AG09309 (cell line): ENCODE data around the gene TTLL1.
"Not testable (repeated sequence)": the region's sequence is repeated elsewhere in the genome, so short reads cannot be mapped to it uniquely, and the experiment has no call there.

Experiments used
- DNase-seq: peaks from one replicate; pipeline ENCODE4 v3.0.0-alpha.2; 2010; ENCODE audit warnings: low read depth
- H3K4me3 ChIP-seq: 2 replicates; pipeline ENCODE4 v1.5.1; 2011; ENCODE audit warnings: mild to moderate bottlenecking, low read depth, low read length, moderate library complexity; ENCODE audit not compliant: control insufficient read depth
- TF ChIP-seq, protein P1 (sequence below): IDR thresholded peaks from 2 replicates; pipeline ENCODE4 v1.5.1; 2011; ENCODE audit warnings: mild to moderate bottlenecking, low read depth, low read length, inconsistent platforms; ENCODE audit not compliant: insufficient read depth, control insufficient read depth; ENCODE audit errors: missing control alignments

The TTLL1 gene

DNA sequence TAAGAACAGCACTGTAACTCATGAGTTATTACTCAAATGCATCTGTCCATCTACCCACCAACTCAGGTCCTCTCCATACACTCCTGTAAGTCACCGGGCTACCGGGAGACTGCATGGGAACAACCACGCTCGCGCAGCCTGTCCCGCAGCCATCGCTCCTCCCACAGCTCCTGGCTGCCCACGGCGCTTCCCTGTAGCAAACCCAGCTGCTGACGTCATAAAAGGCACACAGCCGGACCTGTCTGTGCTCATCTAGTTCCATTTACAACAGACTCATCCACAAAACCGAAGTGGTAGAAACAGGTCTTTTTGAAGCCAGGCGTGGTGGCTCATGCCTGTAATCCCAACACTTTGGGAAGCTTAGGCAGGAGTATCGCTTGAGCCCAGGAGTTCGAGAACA is 50.9 kb downstream of the TTLL1 start:
- no peak overlapping the region for H3K4me3 ChIP-seq
- DNase-seq: no peak
- TF ChIP-seq, protein P1, sequence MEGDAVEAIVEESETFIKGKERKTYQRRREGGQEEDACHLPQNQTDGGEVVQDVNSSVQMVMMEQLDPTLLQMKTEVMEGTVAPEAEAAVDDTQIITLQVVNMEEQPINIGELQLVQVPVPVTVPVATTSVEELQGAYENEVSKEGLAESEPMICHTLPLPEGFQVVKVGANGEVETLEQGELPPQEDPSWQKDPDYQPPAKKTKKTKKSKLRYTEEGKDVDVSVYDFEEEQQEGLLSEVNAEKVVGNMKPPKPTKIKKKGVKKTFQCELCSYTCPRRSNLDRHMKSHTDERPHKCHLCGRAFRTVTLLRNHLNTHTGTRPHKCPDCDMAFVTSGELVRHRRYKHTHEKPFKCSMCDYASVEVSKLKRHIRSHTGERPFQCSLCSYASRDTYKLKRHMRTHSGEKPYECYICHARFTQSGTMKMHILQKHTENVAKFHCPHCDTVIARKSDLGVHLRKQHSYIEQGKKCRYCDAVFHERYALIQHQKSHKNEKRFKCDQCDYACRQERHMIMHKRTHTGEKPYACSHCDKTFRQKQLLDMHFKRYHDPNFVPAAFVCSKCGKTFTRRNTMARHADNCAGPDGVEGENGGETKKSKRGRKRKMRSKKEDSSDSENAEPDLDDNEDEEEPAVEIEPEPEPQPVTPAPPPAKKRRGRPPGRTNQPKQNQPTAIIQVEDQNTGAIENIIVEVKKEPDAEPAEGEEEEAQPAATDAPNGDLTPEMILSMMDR: no peak

DNA sequence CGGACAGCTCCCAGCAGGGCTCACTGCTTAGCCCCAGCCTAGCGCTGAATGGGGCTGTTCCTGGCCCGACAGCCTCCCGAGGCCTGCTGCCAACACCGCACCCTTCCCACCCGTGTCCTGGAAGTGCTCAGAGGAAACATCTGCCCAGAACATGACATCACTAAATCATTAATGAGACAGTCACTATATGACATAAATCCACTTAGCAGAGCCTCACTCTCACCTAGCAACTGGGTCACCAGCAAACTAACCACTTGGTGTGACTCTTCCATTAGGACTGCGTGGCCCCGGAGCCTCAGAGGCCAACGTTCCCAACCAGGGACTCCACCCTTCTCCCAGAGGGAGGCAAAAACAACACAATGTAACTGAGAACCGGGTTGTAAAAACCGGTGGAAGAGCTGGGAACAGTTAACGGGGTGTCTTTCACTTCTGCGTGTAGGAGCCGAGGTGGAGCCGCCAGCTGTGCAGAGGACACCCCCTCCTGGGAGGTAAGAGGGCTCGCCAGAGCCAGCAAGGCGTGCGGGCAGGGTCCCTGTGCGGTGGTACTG is 52.8 kb downstream of the TTLL1 start:
- no peak overlapping the region for H3K4me3 ChIP-seq
- TF ChIP-seq, protein P1: no peak
- peak; percentile 61 for DNase-seq

DNA sequence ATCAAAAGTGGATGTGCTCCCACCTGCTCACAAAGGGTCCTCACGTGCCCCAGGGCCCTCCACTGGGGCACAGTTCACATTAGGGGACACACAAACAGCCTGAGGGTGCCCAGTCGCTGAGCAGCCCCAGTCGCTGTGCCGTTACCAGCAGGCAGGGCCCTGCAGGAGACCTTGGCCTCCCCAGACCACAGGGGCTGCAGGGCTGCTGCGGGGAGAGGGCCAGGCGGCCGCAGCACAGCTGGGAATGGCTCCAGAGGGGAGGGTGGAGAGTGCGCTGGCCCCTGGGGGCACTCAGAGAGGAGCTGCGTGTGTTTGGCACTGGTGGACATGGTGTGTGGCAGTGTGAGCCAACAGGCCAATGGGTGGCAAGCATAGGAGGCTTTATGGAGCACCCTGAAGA is 53.9 kb downstream of the TTLL1 start:
- no peak overlapping the region for H3K4me3 ChIP-seq
- TF ChIP-seq, protein P1: no peak
- DNase-seq: no peak

DNA sequence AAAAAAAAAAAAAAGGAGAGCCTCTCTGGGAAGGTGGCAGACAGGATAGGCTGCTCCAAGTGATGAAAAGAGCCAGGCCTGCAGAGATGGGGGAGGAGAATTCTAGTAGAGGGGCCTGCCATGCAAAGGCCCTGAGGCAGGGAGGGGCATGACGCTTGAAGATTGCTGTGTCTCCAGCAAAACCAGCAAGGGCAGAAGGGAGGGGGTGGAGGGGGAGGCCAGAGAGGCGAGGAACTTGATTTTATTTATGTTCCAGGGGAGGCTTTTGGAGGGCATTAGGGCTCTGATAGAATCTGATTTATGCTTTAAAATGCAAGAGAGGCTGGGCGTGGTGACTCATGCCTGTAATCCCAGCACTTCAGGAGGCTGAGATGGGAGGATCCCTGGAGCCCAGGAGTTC is 57.6 kb downstream of the TTLL1 start:
- TF ChIP-seq, protein P1: no peak
- no peak overlapping the region for H3K4me3 ChIP-seq
- no peak for DNase-seq

DNA sequence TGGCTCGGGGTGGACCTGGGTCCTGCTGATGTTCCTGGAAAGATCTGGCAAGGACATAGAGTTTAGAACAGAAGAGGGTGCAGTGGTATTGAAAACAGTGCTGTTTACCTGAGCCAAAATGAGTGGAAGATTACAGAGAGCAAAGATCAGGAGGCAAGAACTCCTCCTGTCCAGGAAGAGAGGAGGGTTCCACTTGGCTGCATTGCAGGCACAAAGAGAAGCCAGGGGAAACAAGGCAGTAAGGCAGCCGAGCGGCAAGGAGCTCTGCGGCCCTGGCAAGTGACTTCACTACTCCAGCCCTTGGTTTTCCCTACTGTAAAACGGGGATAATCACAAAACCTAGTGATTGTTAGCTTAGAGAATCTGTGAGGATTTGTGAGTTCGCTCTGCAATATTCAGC is 70.6 kb downstream of the TTLL1 start:
- H3K4me3 ChIP-seq: no peak overlapping the region
- no peak for DNase-seq

DNA sequence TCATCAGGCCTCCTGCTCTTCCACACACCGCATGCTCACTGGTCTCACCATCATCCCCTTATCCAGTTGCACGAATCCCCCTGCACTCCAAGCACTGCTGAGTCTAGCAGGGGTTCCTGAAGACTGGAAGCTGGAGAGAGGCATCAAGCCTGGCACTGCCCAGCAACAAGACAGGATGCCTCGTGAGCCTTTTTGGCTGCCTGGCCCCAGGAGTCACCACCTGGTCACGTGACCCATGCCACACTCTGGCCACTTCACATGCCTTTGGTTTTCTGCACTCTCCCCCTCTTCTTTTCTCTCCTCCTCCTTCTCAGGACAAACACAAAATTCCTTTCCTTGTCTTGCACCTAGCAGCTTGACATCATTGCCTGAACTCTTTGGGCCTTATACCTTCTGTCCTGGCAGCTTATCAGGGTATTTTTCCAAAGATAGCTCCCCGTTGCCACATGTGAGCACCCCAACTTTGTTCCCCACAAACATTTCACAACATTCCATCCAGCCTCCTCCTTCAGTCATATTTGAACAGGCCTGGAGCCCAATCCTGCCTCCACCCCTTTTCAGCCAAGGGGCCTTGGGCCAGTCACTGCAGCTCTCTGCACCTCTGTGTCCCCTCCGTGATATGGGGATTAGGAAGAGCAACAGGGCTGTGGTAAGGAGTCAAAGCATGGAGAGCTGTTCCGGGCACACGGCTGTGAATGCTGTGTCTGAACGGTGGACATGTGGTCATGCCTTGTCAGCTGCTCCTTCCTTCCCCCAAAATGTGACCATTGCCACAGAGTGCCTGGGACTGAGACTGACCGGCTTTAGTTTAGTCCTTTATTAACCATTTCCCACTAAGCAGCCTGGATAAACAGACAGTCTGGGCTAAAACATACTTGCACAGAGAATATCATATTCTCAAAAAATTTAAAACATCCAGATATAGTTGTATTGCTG is 71.4 kb downstream of the TTLL1 start:
- TF ChIP-seq, protein P1: no peak
- DNase-seq: no peak
- no peak overlapping the region for H3K4me3 ChIP-seq

More for the DNA sequence above, 70.6 kb downstream of the TTLL1 start:
- TF ChIP-seq, protein P1: no peak

DNA sequence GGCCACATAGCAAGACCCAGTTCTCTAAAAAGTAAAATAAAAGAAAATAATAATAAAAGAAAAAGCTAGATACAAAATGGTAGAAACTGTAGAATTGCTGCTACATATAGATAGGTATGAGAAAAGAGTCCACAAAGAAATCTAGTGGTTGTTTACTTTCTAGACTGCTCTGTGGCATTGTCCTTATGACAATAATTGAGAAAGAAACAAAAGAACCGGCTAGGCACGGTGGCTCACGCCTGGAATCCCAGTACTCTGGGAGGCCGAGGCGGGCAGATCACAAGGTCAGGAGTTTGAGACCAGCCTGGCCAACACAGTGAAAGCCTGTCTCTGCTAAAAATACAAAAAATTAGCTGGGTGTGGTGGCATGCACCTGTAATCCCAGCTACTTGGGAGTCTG is 73.0 kb downstream of the TTLL1 start:
- DNase-seq, H3K4me3 ChIP-seq: not testable (repeated sequence)
